Keratinocyte (primary cell): Measurements from ENCODE around the gene RPS18.
"Not testable (repeated sequence)": the region's sequence is repeated elsewhere in the genome, so short reads cannot be mapped to it uniquely, and the experiment has no call there.

Source experiments
- EZH2 ChIP-seq: IDR thresholded peaks from one replicate; pipeline ENCODE4 v1.6.1; 2012; ENCODE audit warnings: inconsistent platforms, mild to moderate bottlenecking, low read length, moderate library complexity
- TF ChIP-seq, protein P1 (sequence below), 3 experiments: IDR thresholded peaks in 1 of 3; conservative IDR thresholded peaks in 1 of 3; optimal IDR thresholded peaks in 1 of 3; 2 replicates in 2 of 3; 3 replicates in 1 of 3; pipeline versions ENCODE3 to v1.5.1; 2011; ENCODE audit warnings: low read length in 3 of 3, mild to moderate bottlenecking in 3 of 3, moderate library complexity in 2 of 3, control low read depth in 1 of 3, inconsistent platforms in 1 of 3; ENCODE audit not compliant: insufficient read depth in 2 of 3; ENCODE audit errors: extremely low read depth in 1 of 3

DNA sequence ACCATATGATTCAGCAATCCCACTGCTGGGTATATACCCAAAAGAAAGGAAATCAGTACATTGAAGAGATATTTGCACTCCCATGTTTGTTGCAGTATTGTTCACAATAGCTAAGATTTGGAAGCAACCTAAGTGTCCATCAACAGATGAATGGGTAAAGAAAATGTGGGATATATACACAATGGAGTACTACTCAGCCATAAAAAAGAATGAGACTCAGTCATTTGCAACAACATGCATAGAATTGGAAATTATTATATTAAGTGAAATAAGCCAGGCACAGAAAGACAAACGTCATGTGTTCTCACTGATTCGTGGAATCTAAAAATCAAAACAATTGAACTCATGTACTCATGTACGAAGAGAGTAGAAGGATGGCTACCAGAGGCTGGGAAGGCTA lies 9.4 kb upstream of the RPS18 start:
- TF ChIP-seq, protein P1, sequence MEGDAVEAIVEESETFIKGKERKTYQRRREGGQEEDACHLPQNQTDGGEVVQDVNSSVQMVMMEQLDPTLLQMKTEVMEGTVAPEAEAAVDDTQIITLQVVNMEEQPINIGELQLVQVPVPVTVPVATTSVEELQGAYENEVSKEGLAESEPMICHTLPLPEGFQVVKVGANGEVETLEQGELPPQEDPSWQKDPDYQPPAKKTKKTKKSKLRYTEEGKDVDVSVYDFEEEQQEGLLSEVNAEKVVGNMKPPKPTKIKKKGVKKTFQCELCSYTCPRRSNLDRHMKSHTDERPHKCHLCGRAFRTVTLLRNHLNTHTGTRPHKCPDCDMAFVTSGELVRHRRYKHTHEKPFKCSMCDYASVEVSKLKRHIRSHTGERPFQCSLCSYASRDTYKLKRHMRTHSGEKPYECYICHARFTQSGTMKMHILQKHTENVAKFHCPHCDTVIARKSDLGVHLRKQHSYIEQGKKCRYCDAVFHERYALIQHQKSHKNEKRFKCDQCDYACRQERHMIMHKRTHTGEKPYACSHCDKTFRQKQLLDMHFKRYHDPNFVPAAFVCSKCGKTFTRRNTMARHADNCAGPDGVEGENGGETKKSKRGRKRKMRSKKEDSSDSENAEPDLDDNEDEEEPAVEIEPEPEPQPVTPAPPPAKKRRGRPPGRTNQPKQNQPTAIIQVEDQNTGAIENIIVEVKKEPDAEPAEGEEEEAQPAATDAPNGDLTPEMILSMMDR (optimal IDR thresholded peaks at IDR 0.05 in 1 of 3, IDR thresholded peaks at IDR 0.05 in 1 of 3, conservative IDR thresholded peaks at IDR 0.05 in 1 of 3; ENCODE audit: extremely low read depth in 1 of 3, insufficient read depth in 2 of 3, low read length in 3 of 3): not testable (repeated sequence)
- TF ChIP-seq EZH2: not testable (repeated sequence)
